ENCODE measurements around the gene PAPOLG.
"Not testable (repeated sequence)": the region's sequence is repeated elsewhere in the genome, so short reads cannot be mapped to it uniquely, and the experiment has no call there.

PAPOLG gene

DNA sequence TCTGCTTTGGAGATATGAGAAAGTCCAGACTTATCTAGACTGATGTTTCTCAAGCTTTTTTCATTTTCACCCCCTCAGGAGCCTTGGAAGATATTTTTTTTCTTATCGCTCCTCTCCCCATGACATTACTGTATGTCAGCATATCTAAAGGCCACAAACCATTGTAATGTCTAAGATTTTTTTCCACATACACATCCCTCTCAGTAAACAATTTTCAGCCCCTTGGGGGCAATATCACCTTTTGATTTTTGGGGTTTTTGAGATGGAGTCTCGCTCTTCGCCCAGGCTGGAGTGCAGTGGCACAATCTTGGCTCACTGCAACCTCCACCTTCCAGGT, 65.0 kb downstream of the PAPOLG start:
- H3K36me3 ChIP-seq (ENCODE audit: control insufficient read depth in 5 of 5, insufficient read depth in 5 of 5, low read length in 5 of 5) = no peaks in the 10 kb centered on the region
- no peak overlapping the region for H3K4me3 ChIP-seq (ENCODE audit: low read depth in 1 of 5, low read length in 5 of 5)
- H3K27me3 ChIP-seq (ENCODE audit: control insufficient read depth in 5 of 5, insufficient read depth in 4 of 5, low read length in 5 of 5) = peaks cover 0 to 4% (median 0%) of the 10 kb centered on the region in 5 donors
- no peaks in the 10 kb centered on the region for H3K4me1 ChIP-seq (ENCODE audit: control insufficient read depth in 5 of 5, insufficient read depth in 5 of 5, low read length in 5 of 5)
- no peaks in the 10 kb centered on the region for H3K9me3 ChIP-seq (ENCODE audit: control insufficient read depth in 5 of 5, low read length in 5 of 5)
- no peak overlapping the region for H3K27ac ChIP-seq (ENCODE audit: low read depth, low read length)
- H3K9ac ChIP-seq (ENCODE audit: low read length in 5 of 5) = no peak overlapping the region

DNA sequence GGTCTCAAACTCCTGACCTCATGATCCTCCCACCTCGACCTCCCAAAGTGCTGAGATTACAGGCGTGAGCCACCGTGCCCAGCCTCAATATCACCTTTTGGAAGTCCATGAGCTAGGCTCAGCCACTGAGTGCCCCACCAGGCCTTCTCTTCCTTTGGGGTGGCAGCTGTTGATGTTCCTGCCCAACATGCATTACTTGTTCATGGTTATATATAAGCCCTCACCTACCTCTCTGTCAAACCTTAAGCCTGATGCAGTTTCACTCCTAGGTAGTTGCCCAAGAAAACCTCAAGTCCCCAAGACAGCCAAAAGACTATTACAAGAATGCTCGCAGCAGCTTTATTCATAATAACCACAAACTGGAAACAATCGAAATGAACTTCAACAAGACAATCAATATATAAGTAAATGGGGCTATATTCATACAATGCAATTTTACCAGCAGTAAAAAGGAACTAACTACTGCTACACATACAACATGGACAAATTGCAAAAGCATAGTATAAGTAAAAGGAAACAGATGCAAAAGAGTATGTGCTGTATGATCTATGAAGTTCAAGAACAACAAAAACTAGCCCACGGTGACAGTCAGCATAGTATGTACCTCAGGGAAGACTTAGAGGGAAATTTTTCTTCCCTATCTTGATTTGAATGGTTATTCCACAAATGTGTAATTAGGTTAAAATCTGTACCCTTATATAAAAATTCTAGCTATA, 65.7 kb downstream of the PAPOLG start:
- H3K27ac ChIP-seq (ENCODE audit: low read depth, low read length) = no peak overlapping the region
- no peak overlapping the region for H3K9ac ChIP-seq (ENCODE audit: low read length in 5 of 5)
- no peaks in the 10 kb centered on the region for H3K4me1 ChIP-seq (ENCODE audit: control insufficient read depth in 5 of 5, insufficient read depth in 5 of 5, low read length in 5 of 5)
- H3K4me3 ChIP-seq (ENCODE audit: low read depth in 1 of 5, low read length in 5 of 5) = no peak overlapping the region
- no peaks in the 10 kb centered on the region for H3K9me3 ChIP-seq (ENCODE audit: control insufficient read depth in 5 of 5, low read length in 5 of 5)
- H3K27me3 ChIP-seq (ENCODE audit: control insufficient read depth in 5 of 5, insufficient read depth in 4 of 5, low read length in 5 of 5) = peaks cover 0 to 4% (median 0%) of the 10 kb centered on the region in 5 donors
- no peaks in the 10 kb centered on the region for H3K36me3 ChIP-seq (ENCODE audit: control insufficient read depth in 5 of 5, insufficient read depth in 5 of 5, low read length in 5 of 5)

DNA sequence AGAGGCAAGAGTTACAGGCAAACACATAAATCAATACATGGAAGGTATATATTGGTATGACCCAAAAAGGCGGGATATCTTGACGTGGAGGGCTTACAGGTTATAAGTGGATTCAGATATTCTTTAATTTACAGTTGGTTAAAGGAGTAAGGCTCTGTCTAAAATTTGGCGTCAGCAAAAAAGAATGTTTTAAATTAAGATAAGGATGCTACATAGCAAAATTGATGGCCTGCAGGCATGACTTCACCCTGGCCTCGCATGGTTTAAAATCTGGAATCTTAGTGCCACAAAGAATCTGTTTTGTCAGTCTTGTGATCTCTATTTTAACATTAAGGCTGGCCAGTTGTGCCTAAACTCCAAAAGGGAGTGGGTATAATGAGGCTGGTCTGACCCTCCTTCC, 66.9 kb downstream of the PAPOLG start:
- Histone ChIP-seq H3K4me3 (ENCODE audit: low read depth in 1 of 5, low read length in 5 of 5) (no peak overlapping the region), H3K9me3 (ENCODE audit: control insufficient read depth in 5 of 5, low read length in 5 of 5) (no peaks in the 10 kb centered on the region), H3K9ac (ENCODE audit: low read length in 5 of 5) (no peak overlapping the region), H3K4me1 (ENCODE audit: control insufficient read depth in 5 of 5, insufficient read depth in 5 of 5, low read length in 5 of 5) (no peaks in the 10 kb centered on the region), H3K27ac (ENCODE audit: low read depth, low read length) (no peak overlapping the region), H3K27me3 (ENCODE audit: control insufficient read depth in 5 of 5, insufficient read depth in 4 of 5, low read length in 5 of 5) (peaks cover 0 to 4% (median 0%) of the 10 kb centered on the region in 5 donors), H3K36me3 (ENCODE audit: control insufficient read depth in 5 of 5, insufficient read depth in 5 of 5, low read length in 5 of 5) (no peaks in the 10 kb centered on the region)

DNA sequence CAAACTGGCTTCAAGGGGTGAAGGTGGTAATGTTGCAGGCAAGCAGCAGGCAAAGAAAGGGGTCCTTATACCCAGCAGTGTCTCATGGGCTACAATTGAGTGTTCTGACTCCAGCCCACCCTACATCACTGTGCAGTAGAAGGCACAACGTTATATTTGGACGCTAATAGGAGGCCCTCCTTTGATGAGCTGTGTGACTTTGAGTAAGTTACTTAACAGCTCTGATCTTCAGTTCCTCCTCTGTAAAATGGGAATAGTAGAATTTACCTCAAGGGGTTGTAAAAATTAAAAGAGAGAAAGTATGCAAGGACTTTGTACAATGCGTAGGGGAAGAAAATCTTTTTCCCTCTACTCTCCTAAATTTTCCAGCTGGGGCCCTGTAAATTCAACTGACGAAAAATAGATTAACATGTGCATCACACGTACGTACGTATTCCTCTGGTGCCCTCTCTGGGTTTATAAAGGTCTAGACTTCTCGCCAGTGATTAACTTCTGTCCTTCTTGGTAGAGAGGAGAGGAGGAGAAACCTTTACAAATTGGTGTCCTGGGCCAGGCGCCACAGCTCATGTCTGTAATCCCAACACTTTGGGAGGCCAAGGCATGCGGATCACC, 67.7 kb downstream of the PAPOLG start:
- Histone ChIP-seq H3K36me3 (ENCODE audit: control insufficient read depth in 5 of 5, insufficient read depth in 5 of 5, low read length in 5 of 5) (no peaks in the 10 kb centered on the region), H3K9ac (ENCODE audit: low read length in 5 of 5) (no peak overlapping the region), H3K4me1 (ENCODE audit: control insufficient read depth in 5 of 5, insufficient read depth in 5 of 5, low read length in 5 of 5) (no peaks in the 10 kb centered on the region), H3K27me3 (ENCODE audit: control insufficient read depth in 5 of 5, insufficient read depth in 4 of 5, low read length in 5 of 5) (no peaks in the 10 kb centered on the region), H3K4me3 (ENCODE audit: low read depth in 1 of 5, low read length in 5 of 5) (no peak overlapping the region), H3K27ac (ENCODE audit: low read depth, low read length) (no peak overlapping the region), H3K9me3 (ENCODE audit: control insufficient read depth in 5 of 5, low read length in 5 of 5) (no peaks in the 10 kb centered on the region)

DNA sequence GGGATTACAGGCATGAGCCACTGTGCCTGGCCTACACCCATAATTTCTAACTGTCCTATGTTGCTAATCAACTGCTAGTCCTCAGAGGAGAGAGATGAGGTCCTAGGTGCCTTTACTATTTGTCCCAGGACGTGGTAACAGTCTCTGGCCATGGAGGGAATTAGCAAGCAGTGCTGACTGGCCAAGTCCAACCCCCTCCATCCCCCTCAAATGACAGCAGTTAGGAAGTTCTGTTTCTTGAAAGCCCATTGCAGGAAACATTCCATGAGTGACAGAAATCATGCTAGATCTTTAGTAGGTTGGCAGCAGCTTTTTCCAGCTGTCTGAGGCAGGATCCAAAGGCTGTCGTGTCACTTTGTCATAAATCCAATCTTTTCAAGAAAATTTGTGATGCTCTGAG, 69.6 kb downstream of the PAPOLG start:
- Histone ChIP-seq H3K9me3 (ENCODE audit: control insufficient read depth in 5 of 5, low read length in 5 of 5) (no peaks in the 10 kb centered on the region), H3K27me3 (ENCODE audit: control insufficient read depth in 5 of 5, insufficient read depth in 4 of 5, low read length in 5 of 5) (no peaks in the 10 kb centered on the region), H3K4me3 (ENCODE audit: low read depth in 1 of 5, low read length in 5 of 5) (no peak overlapping the region), H3K9ac (ENCODE audit: low read length in 5 of 5) (peak overlapping the region in 1 of 5 donors; percentile 26), H3K36me3 (ENCODE audit: control insufficient read depth in 5 of 5, insufficient read depth in 5 of 5, low read length in 5 of 5) (no peaks in the 10 kb centered on the region), H3K27ac (ENCODE audit: low read depth, low read length) (no peak overlapping the region), H3K4me1 (ENCODE audit: control insufficient read depth in 5 of 5, insufficient read depth in 5 of 5, low read length in 5 of 5) (no peaks in the 10 kb centered on the region)

DNA sequence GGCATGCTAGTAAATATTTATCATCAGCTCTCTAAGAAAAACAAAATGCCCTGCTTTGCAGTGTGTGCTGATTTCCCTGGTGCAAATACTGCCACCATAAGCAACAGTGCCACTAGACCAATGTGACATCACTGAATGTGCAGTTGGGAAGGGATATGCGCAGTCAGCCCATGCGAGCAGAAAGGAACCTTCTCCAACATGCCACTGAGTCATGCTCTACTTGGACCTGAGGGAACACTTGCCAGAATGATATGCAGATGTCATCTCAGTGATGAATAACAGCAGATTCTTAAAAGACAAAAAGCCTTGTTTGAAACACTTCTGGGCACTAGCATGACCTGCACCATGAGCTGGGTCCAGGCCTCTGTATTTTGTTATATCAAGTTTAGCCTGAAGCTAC, 70.0 kb downstream of the PAPOLG start:
- Histone ChIP-seq H3K9me3 (ENCODE audit: control insufficient read depth in 5 of 5, low read length in 5 of 5) (no peaks in the 10 kb centered on the region), H3K9ac (ENCODE audit: low read length in 5 of 5) (peak overlapping the region in 1 of 5 donors; percentile 26), H3K4me3 (ENCODE audit: low read depth in 1 of 5, low read length in 5 of 5) (no peak overlapping the region)

DNA sequence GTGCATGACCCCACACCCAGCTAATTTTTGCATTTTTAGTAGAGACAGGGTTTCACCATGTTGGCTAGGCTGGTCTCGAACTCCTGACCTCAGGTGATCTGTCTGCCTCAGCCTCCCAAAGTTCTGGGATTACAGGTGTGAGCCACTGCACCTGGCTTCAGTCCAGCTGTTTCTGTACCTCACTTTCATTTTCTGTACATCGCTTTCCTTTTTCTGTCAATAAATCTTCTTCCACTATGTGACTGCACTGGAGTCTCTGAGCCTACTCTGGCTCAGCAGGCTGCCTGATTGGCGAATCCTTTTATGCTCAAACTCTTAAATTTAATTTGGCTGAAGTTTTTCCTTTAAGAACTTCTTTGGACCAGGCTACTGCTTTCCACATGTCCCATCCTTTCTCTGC, 70.8 kb downstream of the PAPOLG start:
- not testable (repeated sequence) for H3K9me3 ChIP-seq (ENCODE audit: control insufficient read depth in 5 of 5, low read length in 5 of 5); H3K27ac ChIP-seq (ENCODE audit: low read depth, low read length); H3K27me3 ChIP-seq (ENCODE audit: control insufficient read depth in 5 of 5, insufficient read depth in 4 of 5, low read length in 5 of 5); H3K4me3 ChIP-seq (ENCODE audit: low read depth in 1 of 5, low read length in 5 of 5); H3K4me1 ChIP-seq (ENCODE audit: control insufficient read depth in 5 of 5, insufficient read depth in 5 of 5, low read length in 5 of 5); H3K36me3 ChIP-seq (ENCODE audit: control insufficient read depth in 5 of 5, insufficient read depth in 5 of 5, low read length in 5 of 5); H3K9ac ChIP-seq (ENCODE audit: low read length in 5 of 5)

More for the DNA sequence above, 70.0 kb downstream of the PAPOLG start:
- H3K27ac ChIP-seq (ENCODE audit: low read depth, low read length) = no peak overlapping the region
- H3K27me3 ChIP-seq (ENCODE audit: control insufficient read depth in 5 of 5, insufficient read depth in 4 of 5, low read length in 5 of 5) = no peaks in the 10 kb centered on the region
- no peaks in the 10 kb centered on the region for H3K4me1 ChIP-seq (ENCODE audit: control insufficient read depth in 5 of 5, insufficient read depth in 5 of 5, low read length in 5 of 5)
- H3K36me3 ChIP-seq (ENCODE audit: control insufficient read depth in 5 of 5, insufficient read depth in 5 of 5, low read length in 5 of 5) = no peaks in the 10 kb centered on the region

DNA sequence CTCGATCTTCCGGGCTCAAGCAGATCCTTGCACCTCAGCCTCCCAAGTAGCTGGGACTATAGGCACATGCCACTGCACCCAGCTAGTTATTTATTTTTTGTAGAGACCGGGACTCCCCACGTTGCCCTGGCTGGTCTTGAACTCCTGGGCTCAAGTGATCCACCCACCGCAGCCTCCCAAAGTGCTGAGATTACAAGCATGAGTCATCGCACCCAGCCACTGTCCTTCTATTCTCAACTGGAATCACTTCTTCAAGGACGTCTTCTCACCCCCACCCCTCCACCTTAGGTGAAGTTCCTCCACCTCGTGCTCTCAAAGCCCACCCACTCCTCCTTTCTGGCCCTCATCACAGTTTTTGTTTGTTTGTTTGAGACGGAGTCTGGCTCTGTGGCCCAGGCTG, 71.3 kb downstream of the PAPOLG start:
- no peak overlapping the region for H3K9ac ChIP-seq (ENCODE audit: low read length in 5 of 5)
- H3K36me3 ChIP-seq (ENCODE audit: control insufficient read depth in 5 of 5, insufficient read depth in 5 of 5, low read length in 5 of 5) = no peaks in the 10 kb centered on the region
- H3K27me3 ChIP-seq (ENCODE audit: control insufficient read depth in 5 of 5, insufficient read depth in 4 of 5, low read length in 5 of 5) = no peaks in the 10 kb centered on the region
- H3K9me3 ChIP-seq (ENCODE audit: control insufficient read depth in 5 of 5, low read length in 5 of 5) = no peaks in the 10 kb centered on the region
- no peak overlapping the region for H3K27ac ChIP-seq (ENCODE audit: low read depth, low read length)
- no peaks in the 10 kb centered on the region for H3K4me1 ChIP-seq (ENCODE audit: control insufficient read depth in 5 of 5, insufficient read depth in 5 of 5, low read length in 5 of 5)
- H3K4me3 ChIP-seq (ENCODE audit: low read depth in 1 of 5, low read length in 5 of 5) = no peak overlapping the region

DNA sequence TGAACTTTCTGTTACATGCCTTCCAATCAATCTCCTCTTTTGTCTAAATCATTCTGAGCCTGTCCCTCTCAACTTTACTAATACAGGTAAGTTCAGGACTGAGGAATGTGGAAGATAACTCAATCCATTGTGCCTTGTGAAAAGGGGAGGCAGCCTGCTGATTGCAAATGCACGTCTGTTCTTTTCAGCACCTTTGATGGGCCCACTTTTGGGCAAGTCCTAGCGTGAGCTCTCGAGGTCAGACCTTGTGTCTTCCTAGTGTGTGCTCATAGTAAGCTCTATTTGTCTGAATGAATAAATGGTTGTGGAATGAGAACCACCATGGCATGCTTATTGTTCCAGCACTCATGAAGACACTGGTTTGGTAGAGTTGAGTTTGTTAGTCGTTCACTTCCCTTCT, 74.9 kb downstream of the PAPOLG start:
- H3K9me3 ChIP-seq (ENCODE audit: control insufficient read depth in 5 of 5, low read length in 5 of 5) = no peaks in the 10 kb centered on the region
- H3K4me1 ChIP-seq (ENCODE audit: control insufficient read depth in 5 of 5, insufficient read depth in 5 of 5, low read length in 5 of 5) = peaks cover 0 to 6% (median 0%) of the 10 kb centered on the region in 5 donors
- no peak overlapping the region for H3K27ac ChIP-seq (ENCODE audit: low read depth, low read length)
- H3K36me3 ChIP-seq (ENCODE audit: control insufficient read depth in 5 of 5, insufficient read depth in 5 of 5, low read length in 5 of 5) = no peaks in the 10 kb centered on the region
- peaks cover 0 to 3% (median 0%) of the 10 kb centered on the region in 5 donors for H3K27me3 ChIP-seq (ENCODE audit: control insufficient read depth in 5 of 5, insufficient read depth in 4 of 5, low read length in 5 of 5)
- no peak overlapping the region for H3K9ac ChIP-seq (ENCODE audit: low read length in 5 of 5)
- H3K4me3 ChIP-seq (ENCODE audit: low read depth in 1 of 5, low read length in 5 of 5) = no peak overlapping the region

DNA sequence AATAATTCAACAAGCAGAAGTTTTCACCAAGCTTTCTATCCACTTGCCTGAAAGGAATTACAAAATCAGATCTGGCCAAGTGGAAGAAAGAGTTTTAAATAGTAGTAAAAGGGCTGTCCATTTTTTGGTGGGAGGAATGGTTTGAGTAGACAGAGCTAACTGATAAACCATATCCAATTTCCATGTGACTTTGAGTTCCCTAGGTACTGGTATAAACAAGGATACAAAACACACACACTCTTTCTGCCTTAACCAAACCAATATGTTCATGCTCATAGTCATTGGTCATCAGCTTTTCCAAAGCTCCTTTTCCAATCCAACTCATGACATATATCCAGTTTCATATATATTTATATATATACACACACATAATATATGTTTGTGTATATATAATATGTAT, 75.9 kb downstream of the PAPOLG start:
- no peak overlapping the region for H3K27ac ChIP-seq (ENCODE audit: low read depth, low read length)
- H3K9me3 ChIP-seq (ENCODE audit: control insufficient read depth in 5 of 5, low read length in 5 of 5) = no peaks in the 10 kb centered on the region
- H3K36me3 ChIP-seq (ENCODE audit: control insufficient read depth in 5 of 5, insufficient read depth in 5 of 5, low read length in 5 of 5) = no peaks in the 10 kb centered on the region
- no peak overlapping the region for H3K4me3 ChIP-seq (ENCODE audit: low read depth in 1 of 5, low read length in 5 of 5)
- no peak overlapping the region for H3K9ac ChIP-seq (ENCODE audit: low read length in 5 of 5)
- peaks cover 0 to 6% (median 0%) of the 10 kb centered on the region in 5 donors for H3K4me1 ChIP-seq (ENCODE audit: control insufficient read depth in 5 of 5, insufficient read depth in 5 of 5, low read length in 5 of 5)
- peaks cover 0 to 3% (median 0%) of the 10 kb centered on the region in 5 donors for H3K27me3 ChIP-seq (ENCODE audit: control insufficient read depth in 5 of 5, insufficient read depth in 4 of 5, low read length in 5 of 5)
